HEK293 (cell line): ENCODE data around the gene GARIN5A.

Experiments used
- CTCF ChIA-PET: fragments of 350-600 bp; formaldehyde crosslinking; extraction: SDS; loops from one replicate; lab custom pipeline; 2021; ENCODE audit warnings: antibody characterized with exemption; lab: Yijun Ruan, JAX
- POLR2A ChIA-PET: fragments of 300-600 bp; formaldehyde crosslinking; extraction: SDS; loops from one replicate; lab custom pipeline; 2020; ENCODE audit warnings: antibody characterized with exemption, inconsistent platforms; lab: Yijun Ruan, JAX
- H3K27ac ChIP-seq: fragments of 200-500 bp; sonication (Bioruptor generic); 2 replicates; pipeline ENCODE4 v1.5.1; 2014; ENCODE audit warnings: low read depth, low read length, control low read depth, inconsistent platforms; ENCODE audit errors: extremely low read depth
- H3K36me3 ChIP-seq, 2 experiments: fragments of 200-500 bp in 1 of 2; sonication (Bioruptor generic) in 1 of 2; 1 replicate in 1 of 2; 2 replicates in 1 of 2; pipeline ENCODE4 v1.5.1; 2014 to 2017; ENCODE audit warnings: inconsistent platforms in 2 of 2, low read length in 2 of 2; ENCODE audit not compliant: control insufficient read depth in 2 of 2, insufficient read depth in 1 of 2
- H3K4me1 ChIP-seq: fragments of 200-500 bp; sonication (Bioruptor generic); 2 replicates; pipeline ENCODE4 v1.5.1; 2014; ENCODE audit warnings: mild to moderate bottlenecking, low read length, inconsistent platforms; ENCODE audit not compliant: control insufficient read depth, insufficient read depth
- H3K4me3 ChIP-seq: 2 replicates; pipeline ENCODE4 v1.5.1; 2011; ENCODE audit warnings: low read depth, mild to moderate bottlenecking, control low read depth, low read length, moderate library complexity
- H3K9me3 ChIP-seq: fragments of 200-500 bp; sonication (Bioruptor generic); 2 replicates; pipeline ENCODE4 v1.5.1; 2014; ENCODE audit warnings: low read depth, low read length, inconsistent platforms; ENCODE audit not compliant: control insufficient read depth, insufficient read depth
- ATF2 ChIP-seq: fragments of 450-650 bp; formaldehyde crosslinking; IDR thresholded peaks from 2 replicates; pipeline ENCODE4 v1.5.1; 2016; ENCODE audit warnings: missing biosample characterization, missing genetic modification characterization, low read depth
- EGR2 ChIP-seq: fragments of 450-650 bp; formaldehyde crosslinking; IDR thresholded peaks from 2 replicates; pipeline ENCODE4 v1.5.1; 2016; ENCODE audit warnings: low read depth, missing biosample characterization, missing genetic modification characterization
- GFI1B ChIP-seq: fragments of 450-650 bp; formaldehyde crosslinking; IDR thresholded peaks from 2 replicates; pipeline ENCODE4 v1.5.1; 2016; ENCODE audit warnings: missing biosample characterization, missing genetic modification characterization
- GLIS1 ChIP-seq: fragments of 450-650 bp; formaldehyde crosslinking; IDR thresholded peaks from 2 replicates; pipeline ENCODE4 v1.5.1; 2016; ENCODE audit warnings: missing biosample characterization, missing genetic modification characterization
- HIC1 ChIP-seq: fragments of 450-650 bp; formaldehyde crosslinking; IDR thresholded peaks from 2 replicates; pipeline ENCODE4 v1.5.1; 2016; ENCODE audit warnings: missing biosample characterization, missing genetic modification characterization
- KLF1 ChIP-seq: fragments of 450-650 bp; formaldehyde crosslinking; IDR thresholded peaks from 2 replicates; pipeline ENCODE4 v1.5.1; 2016; ENCODE audit warnings: missing biosample characterization, missing genetic modification characterization
- SP2 ChIP-seq: fragments of 450-650 bp; formaldehyde crosslinking; IDR thresholded peaks from 2 replicates; pipeline ENCODE4 v1.5.1; 2016; ENCODE audit warnings: missing biosample characterization, missing genetic modification characterization
- ZBTB20 ChIP-seq: fragments of 450-650 bp; formaldehyde crosslinking; IDR thresholded peaks from 2 replicates; pipeline ENCODE4 v1.5.1; 2016; ENCODE audit warnings: missing biosample characterization, missing genetic modification characterization
- ZBTB48 ChIP-seq: fragments of 450-650 bp; formaldehyde crosslinking; IDR thresholded peaks from 2 replicates; pipeline ENCODE4 v1.5.1; 2016; ENCODE audit warnings: missing biosample characterization, missing genetic modification characterization
- ZFP69B ChIP-seq: fragments of 450-650 bp; formaldehyde crosslinking; IDR thresholded peaks from 2 replicates; pipeline ENCODE4 v1.5.1; 2016; ENCODE audit warnings: missing biosample characterization, missing genetic modification characterization
- ZIC2 ChIP-seq: fragments of 450-650 bp; formaldehyde crosslinking; IDR thresholded peaks from 2 replicates; pipeline ENCODE4 v1.5.1; 2016; ENCODE audit warnings: missing biosample characterization, missing genetic modification characterization
- ZNF175 ChIP-seq: fragments of 450-650 bp; formaldehyde crosslinking; IDR thresholded peaks from 2 replicates; pipeline ENCODE4 v1.5.1; 2016; ENCODE audit warnings: missing biosample characterization, missing genetic modification characterization
- ZNF24 ChIP-seq: fragments of 450-650 bp; formaldehyde crosslinking; IDR thresholded peaks from 2 replicates; pipeline ENCODE4 v1.5.1; 2016; ENCODE audit warnings: missing biosample characterization, missing genetic modification characterization
- ZNF248 ChIP-seq: fragments of 450-650 bp; formaldehyde crosslinking; IDR thresholded peaks from 2 replicates; pipeline ENCODE4 v1.5.1; 2017; ENCODE audit warnings: missing biosample characterization, missing genetic modification characterization
- ZNF354C ChIP-seq: fragments of 450-650 bp; formaldehyde crosslinking; IDR thresholded peaks from 2 replicates; pipeline ENCODE4 v1.5.1; 2016; ENCODE audit warnings: missing biosample characterization, missing genetic modification characterization, low read depth, borderline replicate concordance
- ZNF600 ChIP-seq: fragments of 450-650 bp; formaldehyde crosslinking; IDR thresholded peaks from 2 replicates; pipeline ENCODE4 v1.5.1; 2016; ENCODE audit warnings: missing biosample characterization, missing genetic modification characterization
- ZNF623 ChIP-seq: fragments of 450-650 bp; formaldehyde crosslinking; IDR thresholded peaks from 2 replicates; pipeline ENCODE4 v1.5.1; 2016; ENCODE audit warnings: missing biosample characterization, missing genetic modification characterization
- ZNF660 ChIP-seq: fragments of 450-650 bp; IDR thresholded peaks from 2 replicates; pipeline ENCODE4 v1.5.1; 2018; ENCODE audit warnings: missing biosample characterization, mild to moderate bottlenecking, missing genetic modification characterization
- ZNF670 ChIP-seq: fragments of 450-650 bp; formaldehyde crosslinking; IDR thresholded peaks from 2 replicates; pipeline ENCODE4 v1.5.1; 2016; ENCODE audit warnings: missing biosample characterization, missing genetic modification characterization, low read depth
- ZNF677 ChIP-seq: fragments of 450-650 bp; IDR thresholded peaks from 2 replicates; pipeline ENCODE4 v1.5.0; 2018; ENCODE audit warnings: missing biosample characterization, mild to moderate bottlenecking, missing genetic modification characterization, moderate library complexity
- ZNF768 ChIP-seq: fragments of 450-650 bp; formaldehyde crosslinking; IDR thresholded peaks from 2 replicates; pipeline ENCODE4 v1.5.1; 2018; ENCODE audit warnings: missing biosample characterization, mild to moderate bottlenecking, missing genetic modification characterization
- TF ChIP-seq, protein P1 (sequence below): fragments of 450-650 bp; formaldehyde crosslinking; IDR thresholded peaks from 2 replicates; pipeline ENCODE4 v1.5.1; 2017; ENCODE audit warnings: missing biosample characterization, missing genetic modification characterization
- TF ChIP-seq, protein P2 (sequence below): IDR thresholded peaks from 2 replicates; pipeline ENCODE4 v1.6.1; 2011; ENCODE audit warnings: mild to moderate bottlenecking, low read depth, low read length, borderline replicate concordance

Gene GARIN5A

GRCh38 chr19:50507376-50507775 lies 30.7 kb upstream of the GARIN5A start:
- CTCF ChIA-PET: no interaction called here

GRCh38 chr19:50506700-50507099 lies 30.1 kb upstream of the GARIN5A start:
- Histone ChIP-seq H3K4me3 (no peak overlapping the region), H3K9me3 (no peaks in the 10 kb centered on the region), H3K36me3 (no peaks in the 10 kb centered on the region; a peak in 1 of 3 replicates), H3K27ac (no peak overlapping the region), H3K4me1 (0 out of 2 replicates have a peak, but pooled peaks cover under 1% of the 10 kb centered on the region)
- ChIA-PET CTCF (no interaction called here), POLR2A (no interaction called here)
- TF ChIP-seq GLIS1 (no peak), EGR2 (tag by site-specific recombination) (peak; percentile 79), ZNF623 (tag by site-specific recombination) (no peak), ZFP69B (tag by site-specific recombination) (no peak), ZBTB48 (tag by site-specific recombination) (no peak), ZNF248 (no peak), SP2 (tag by site-specific recombination) (0 out of 2 replicates have a peak, but pooled peaks have one; percentile 1), ZBTB20 (no peak), ZNF670 (tag by site-specific recombination) (no peak), ZNF660 (tag by site-specific recombination) (no peak), ZNF677 (tag by site-specific recombination) (no peak), KLF1 (no peak), ZNF768 (no peak), ZNF354C (tag by site-specific recombination) (no peak), ZNF24 (tag by site-specific recombination) (no peak), ZNF175 (no peak), HIC1 (tag by site-specific recombination) (no peak), GFI1B (no peak)
- TF ChIP-seq, protein P1, sequence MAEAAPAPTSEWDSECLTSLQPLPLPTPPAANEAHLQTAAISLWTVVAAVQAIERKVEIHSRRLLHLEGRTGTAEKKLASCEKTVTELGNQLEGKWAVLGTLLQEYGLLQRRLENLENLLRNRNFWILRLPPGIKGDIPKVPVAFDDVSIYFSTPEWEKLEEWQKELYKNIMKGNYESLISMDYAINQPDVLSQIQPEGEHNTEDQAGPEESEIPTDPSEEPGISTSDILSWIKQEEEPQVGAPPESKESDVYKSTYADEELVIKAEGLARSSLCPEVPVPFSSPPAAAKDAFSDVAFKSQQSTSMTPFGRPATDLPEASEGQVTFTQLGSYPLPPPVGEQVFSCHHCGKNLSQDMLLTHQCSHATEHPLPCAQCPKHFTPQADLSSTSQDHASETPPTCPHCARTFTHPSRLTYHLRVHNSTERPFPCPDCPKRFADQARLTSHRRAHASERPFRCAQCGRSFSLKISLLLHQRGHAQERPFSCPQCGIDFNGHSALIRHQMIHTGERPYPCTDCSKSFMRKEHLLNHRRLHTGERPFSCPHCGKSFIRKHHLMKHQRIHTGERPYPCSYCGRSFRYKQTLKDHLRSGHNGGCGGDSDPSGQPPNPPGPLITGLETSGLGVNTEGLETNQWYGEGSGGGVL (tag by site-specific recombination): no peak

More at GRCh38 chr19:50507376-50507775, 30.7 kb upstream of the GARIN5A start:
- Histone ChIP-seq H3K27ac (no peak overlapping the region), H3K9me3 (no peaks in the 10 kb centered on the region), H3K36me3 (no peaks in the 10 kb centered on the region; a peak in 1 of 3 replicates), H3K4me1 (peaks cover 5% of the 10 kb centered on the region), H3K4me3 (no peak overlapping the region)
- POLR2A ChIA-PET: no interaction called here
- TF ChIP-seq ZNF600 (tag by site-specific recombination): no peak
- TF ChIP-seq SP2 (tag by site-specific recombination): 0 out of 2 replicates have a peak, but pooled peaks have one; percentile 2
- TF ChIP-seq, protein P2, sequence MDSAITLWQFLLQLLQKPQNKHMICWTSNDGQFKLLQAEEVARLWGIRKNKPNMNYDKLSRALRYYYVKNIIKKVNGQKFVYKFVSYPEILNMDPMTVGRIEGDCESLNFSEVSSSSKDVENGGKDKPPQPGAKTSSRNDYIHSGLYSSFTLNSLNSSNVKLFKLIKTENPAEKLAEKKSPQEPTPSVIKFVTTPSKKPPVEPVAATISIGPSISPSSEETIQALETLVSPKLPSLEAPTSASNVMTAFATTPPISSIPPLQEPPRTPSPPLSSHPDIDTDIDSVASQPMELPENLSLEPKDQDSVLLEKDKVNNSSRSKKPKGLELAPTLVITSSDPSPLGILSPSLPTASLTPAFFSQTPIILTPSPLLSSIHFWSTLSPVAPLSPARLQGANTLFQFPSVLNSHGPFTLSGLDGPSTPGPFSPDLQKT: no peak
- peak; percentile 72 for TF ChIP-seq HIC1 (tag by site-specific recombination)
- TF ChIP-seq ZIC2 (tag by site-specific recombination): peak; percentile 39
- TF ChIP-seq ATF2: no peak
